Stimulated activated CD8-positive, alpha-beta memory T cell treated with anti-CD3 and anti-CD28 coated beads, Interleukin-4, amount 100 ng/mL, for 4 hours (primary cell): ENCODE data around the gene CALB2.

ENCODE experiments used
- DNase-seq, 2 donors: peaks; one replicate each; pipeline ENCODE4 v3.0.0-alpha.2; 2020; ENCODE audit warnings: low read depth in 2 of 2, low spot score in 1 of 2

Gene CALB2

GRCh38 chr16:71426069-71426879, 67.8 kb downstream of the CALB2 start:
- no peak for DNase-seq

GRCh38 chr16:71426880-71427615, 68.5 kb downstream of the CALB2 start:
- no peak for DNase-seq

DNA sequence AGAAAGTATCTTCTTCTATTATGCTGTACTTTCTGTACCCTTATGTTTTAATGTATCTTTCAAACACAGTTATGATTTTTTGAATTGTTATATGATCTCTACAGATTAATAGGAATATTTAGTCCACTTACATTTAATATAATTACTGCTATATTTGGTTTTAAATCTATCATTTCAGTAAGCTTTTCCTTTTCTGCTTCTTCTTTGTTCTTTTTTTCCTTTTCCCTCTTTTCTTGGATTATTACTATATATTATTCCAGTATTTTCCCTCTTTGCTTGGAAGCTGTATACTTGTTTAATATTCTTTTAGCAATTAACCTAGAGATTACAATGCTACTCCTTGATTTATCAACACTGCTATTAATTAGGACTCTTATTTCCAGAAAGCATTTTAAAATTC, 69.9 kb downstream of the CALB2 start:
- DNase-seq, result no peak

DNA sequence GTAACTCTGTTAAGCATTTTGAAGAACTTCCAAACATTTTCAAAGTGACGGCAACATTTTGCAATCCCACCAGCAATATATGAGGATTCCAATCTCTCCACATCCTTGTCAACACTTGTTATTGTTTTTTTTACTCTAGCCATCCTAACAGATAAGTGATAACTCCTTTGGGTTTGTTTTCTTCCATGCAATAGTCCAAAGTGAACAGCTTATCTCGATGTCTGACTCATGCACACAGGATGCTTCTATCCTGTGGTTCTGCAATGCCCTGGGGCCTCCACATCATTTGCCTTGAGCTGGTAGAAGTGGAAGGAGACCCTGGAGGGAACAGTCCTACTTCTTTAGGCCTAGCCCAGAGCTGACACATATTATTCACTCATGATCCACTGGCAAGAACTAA, 70.4 kb downstream of the CALB2 start:
- DNase-seq, result no peak

DNA sequence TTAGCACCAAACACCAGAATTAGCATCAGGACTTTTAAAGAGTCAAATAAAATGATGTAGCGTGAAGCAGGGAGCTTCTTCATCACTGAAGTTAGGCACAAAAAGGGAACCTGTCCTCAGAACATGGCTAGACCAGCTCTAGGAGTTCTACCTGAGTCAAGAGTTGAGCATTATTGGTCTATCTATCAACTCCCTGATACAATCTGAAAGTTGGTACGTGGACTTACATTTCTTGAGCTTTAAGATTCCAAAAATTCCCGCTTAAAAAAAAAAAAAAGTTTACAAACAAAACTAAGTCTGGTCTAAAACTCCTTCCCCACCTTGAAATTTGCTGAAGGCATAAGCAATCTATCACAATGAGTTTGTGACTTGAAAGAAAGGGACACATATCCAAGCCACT, 71.1 kb downstream of the CALB2 start:
- no peak for DNase-seq

- DNase-seq, result no peak
These were observed 72.2 kb downstream of the CALB2 start for GRCh38 chr16:71430744-71431143.

GRCh38 chr16:71431176-71431575, 72.7 kb downstream of the CALB2 start:
- DNase-seq, result no peak

DNA sequence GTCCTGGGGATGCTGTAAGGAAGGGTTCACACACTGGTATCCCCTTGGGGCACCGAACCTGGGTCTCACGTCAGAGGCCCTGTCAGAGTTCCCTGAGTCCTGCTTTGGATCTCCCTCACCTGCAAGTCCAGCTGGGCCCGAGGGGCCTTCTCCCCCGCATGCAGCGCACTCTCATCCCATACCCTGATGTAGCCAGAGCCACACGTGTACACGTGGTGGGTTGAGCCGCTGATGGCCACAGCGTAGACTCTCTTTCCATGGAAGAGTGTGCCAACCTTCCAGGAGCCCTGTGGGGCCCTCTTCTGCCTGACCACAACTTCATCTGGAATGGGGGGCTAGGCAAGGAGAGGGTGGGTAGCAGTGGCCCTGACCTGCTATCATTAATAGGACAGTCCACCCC, 73.5 kb downstream of the CALB2 start:
- no peak for DNase-seq

DNA sequence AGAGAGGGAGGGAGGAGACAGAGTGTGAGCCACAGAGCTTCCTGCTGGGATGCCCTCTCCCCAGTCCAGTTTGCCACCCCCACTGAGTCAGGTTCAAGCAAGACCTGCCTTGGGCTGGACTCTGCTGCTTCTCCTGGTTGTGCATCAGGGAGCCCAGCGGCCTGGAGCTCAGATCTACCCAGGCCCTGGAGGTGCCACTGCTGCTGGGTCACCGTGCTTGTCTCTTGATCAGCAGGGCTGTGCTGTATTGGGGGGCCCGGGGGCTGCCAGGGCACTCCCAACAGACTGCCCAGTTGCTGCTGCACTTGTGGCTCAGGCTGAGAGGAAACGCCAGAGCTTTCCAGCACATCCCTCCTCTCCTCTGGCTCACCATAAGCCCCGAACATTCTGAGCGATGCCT, 74.4 kb downstream of the CALB2 start:
- no peak for DNase-seq

GRCh38 chr16:71436473-71436872, 78.0 kb downstream of the CALB2 start:
- no peak for DNase-seq

DNA sequence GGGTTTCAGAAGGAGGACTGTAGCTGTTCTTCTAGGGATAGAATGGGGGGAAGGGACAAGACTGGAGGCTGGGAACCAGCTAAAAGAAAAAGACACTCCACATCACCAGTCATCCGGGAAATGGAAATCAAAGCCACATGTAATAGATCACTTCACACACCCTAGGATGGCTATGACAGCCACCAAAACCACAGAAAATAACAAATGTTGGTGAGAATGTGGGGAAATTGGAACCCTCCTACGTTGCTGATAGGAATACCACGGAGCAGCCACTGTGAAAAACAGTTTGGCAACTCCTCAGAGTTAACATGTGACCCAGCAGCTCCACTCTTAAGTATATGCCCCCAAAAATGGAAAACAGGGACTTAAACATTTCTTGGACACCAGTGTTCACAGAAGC, 81.0 kb downstream of the CALB2 start:
- DNase-seq, result no peak
